GM18507 (cell line): ENCODE results near the gene SLC6A7.
A peak's percentile ranks its signal among the peaks of the same experiment; 100 is the strongest.

ENCODE experiments used
- DNase-seq: peaks from one replicate; pipeline ENCODE4 v3.0.0; 2011; ENCODE audit warnings: low read depth; ENCODE audit not compliant: insufficient read length; ENCODE audit errors: extremely low spot score
- FAIRE-seq: peaks from 2 replicates; lab custom pipeline; 2011; peaks lifted over from hg19 to GRCh38; lab: Jason Lieb, UNC

Gene SLC6A7

DNA sequence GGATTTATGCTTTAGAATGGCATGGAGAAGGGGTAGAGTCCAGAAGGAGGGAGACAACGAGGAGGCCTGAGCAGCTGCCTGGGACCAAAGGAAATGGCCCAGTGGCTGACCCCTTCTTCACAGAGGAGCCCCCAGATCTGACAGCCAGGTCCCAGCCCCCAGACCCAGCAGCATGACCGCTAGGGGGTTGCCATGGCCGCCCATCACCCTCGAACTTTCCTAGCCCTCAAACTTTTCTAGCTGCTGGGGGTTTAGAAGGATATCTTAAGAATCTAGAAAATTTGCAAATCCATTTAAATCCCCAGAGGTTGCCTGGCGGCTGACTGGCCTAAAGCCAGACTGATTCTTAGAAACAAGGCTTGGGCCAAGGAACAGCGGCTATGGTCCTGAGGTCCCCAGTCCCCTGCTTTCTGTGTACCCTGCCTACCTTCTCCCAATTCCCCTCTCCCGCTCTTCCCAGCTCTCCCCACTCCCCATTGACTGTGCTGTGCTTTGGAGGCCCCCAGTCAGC is 35.2 kb upstream of the SLC6A7 start:
- no peak for FAIRE-seq
- no peak for DNase-seq

DNA sequence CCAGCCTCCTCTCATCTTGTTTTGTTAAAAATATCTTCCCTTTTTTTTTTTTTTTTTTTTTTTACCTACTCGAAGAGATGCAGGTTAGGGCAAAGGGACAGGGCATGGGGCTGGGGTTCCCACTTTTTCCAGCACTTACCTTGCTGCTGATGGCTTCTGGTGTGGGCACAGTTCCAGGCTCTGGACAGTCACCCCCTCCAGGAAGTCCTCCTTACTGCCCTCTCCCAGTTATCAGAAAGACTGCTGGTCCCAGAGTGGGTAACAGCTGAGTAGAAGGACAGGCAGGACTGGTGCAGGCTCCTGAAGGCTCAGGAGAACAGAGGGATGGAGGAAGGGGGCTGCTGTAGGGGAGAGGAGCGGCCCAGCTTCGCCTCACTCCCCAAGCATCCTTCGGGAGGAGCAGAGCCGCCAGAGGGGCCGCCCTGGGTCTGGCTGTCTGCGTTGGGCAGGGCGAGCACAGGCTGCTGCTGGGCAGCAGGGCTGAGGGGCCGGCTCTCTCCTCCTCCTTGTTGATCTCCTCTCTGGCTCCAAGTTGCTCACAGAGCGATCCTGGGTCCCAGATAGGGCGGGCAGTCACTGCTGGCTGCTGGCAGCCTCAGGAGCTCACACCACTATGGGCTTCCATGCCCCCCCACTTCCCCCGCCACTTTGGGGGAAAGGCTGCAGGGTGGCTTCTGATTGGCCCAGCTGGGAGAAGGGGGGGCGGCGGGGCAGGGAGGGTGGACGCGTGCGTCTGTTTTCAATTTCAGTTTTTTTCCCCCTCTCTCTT is 34.4 kb upstream of the SLC6A7 start, which contains the start of gene PDGFRB:
Gene PDGFRB (minus strand): TSS at position 588 of the 769 bp plus-strand sequence. CDS start 18,798 bp downstream, outside the sequence.
- no peak for FAIRE-seq
- peak; percentile 22 for DNase-seq

GRCh38 chr5:150156027-150156368 is 33.9 kb upstream of the SLC6A7 start:
- no peak for FAIRE-seq
- no peak for DNase-seq

GRCh38 chr5:150156540-150156939 is 33.3 kb upstream of the SLC6A7 start:
- DNase-seq (no peak), FAIRE-seq (no peak)

DNA sequence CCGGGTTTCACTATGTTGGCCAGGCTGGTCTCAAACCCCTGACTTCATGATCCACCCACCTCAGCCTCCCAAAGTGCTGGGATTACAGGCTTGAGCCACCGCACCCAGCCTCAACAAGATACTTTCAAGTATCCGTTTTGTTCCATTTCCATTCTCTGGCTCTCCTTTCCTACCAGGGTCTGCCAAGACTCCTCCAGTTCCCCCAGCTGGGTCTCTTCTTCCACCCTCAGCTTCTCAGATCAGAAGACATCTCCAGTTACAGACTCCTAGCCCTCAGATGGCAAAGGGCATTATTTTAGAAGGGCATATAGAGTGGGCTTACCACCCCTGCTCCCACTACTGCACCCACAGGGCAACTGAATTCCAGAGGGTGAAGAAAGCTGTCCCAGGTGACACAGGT is 32.7 kb upstream of the SLC6A7 start:
- FAIRE-seq: no peak
- no peak for DNase-seq

GRCh38 chr5:150158170-150158949 is 31.5 kb upstream of the SLC6A7 start:
- DNase-seq (no peak), FAIRE-seq (no peak)

GRCh38 chr5:150159031-150159430 is 30.8 kb upstream of the SLC6A7 start:
- no peak for FAIRE-seq

GRCh38 chr5:150159741-150160179 is 30.1 kb upstream of the SLC6A7 start:
- DNase-seq: no peak

More at GRCh38 chr5:150159031-150159430, 30.8 kb upstream of the SLC6A7 start:
- no peak for DNase-seq

GRCh38 chr5:150160448-150161081 is 29.3 kb upstream of the SLC6A7 start:
- DNase-seq (no peak), FAIRE-seq (no peak)

More at GRCh38 chr5:150159741-150160179, 30.1 kb upstream of the SLC6A7 start:
- no peak for FAIRE-seq

- peak; percentile 74 for FAIRE-seq
- peak; percentile 70 for DNase-seq
These were observed 28.4 kb upstream of the SLC6A7 start for GRCh38 chr5:150161242-150162141.

GRCh38 chr5:150162142-150162513 is 27.7 kb upstream of the SLC6A7 start:
- no peak for DNase-seq
- FAIRE-seq: no peak

- no peak for DNase-seq
- no peak for FAIRE-seq
These were observed 26.8 kb upstream of the SLC6A7 start for GRCh38 chr5:150163035-150163434.

DNA sequence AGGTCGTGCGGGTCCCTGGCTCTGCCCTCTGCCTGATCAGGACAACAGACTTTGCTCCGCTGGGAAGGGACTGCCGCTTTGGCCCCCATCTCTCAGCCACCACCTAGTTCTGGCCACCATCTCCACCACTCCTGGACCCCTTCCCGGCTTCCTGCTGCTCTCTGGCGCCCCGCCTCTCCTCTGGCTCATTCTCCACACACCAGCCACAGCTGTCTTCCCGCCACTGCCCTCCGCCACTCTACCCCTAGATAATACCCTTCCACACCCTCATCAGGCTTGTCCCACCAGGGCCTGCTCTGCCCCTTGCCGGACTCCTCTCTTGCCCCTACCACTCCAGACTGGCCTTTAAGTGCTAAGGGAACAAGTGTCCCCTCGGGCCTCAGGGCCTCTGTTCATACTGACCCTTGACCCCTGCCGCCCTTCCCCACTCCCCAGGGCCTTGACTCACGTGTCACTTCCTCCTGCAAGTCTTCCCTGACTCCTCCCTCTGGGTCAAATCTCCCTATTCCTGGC is 26.3 kb upstream of the SLC6A7 start:
- DNase-seq (no peak), FAIRE-seq (no peak)

- DNase-seq (no peak), FAIRE-seq (no peak)
These were observed 25.5 kb upstream of the SLC6A7 start for GRCh38 chr5:150164211-150164980.

- DNase-seq (no peak), FAIRE-seq (no peak)
These were observed 23.7 kb upstream of the SLC6A7 start for GRCh38 chr5:150166037-150166649.

- FAIRE-seq (no peak), DNase-seq (no peak)
These were observed 23.0 kb upstream of the SLC6A7 start, which contains the start of gene CDX1 for GRCh38 chr5:150166650-150167511. CDX1 (plus strand) TSS chr5:150166778; CDS start chr5:150166877, 99 bp downstream.

DNA sequence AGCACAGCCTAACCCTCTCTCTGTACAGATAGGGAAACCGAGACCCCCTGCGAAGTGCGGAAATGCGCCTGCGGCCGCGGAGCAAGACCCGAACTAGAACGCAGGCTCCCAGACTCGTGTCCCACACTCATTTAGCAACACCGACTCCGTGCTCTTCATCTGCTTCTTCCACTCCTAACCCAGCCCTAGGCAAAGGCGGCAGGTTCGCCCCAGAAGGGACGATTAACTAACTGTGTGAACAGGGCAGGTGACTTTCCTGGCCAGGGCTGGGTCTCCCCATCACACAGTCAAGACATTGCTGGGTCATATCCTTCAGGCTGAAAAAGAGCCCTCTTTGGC is 22.4 kb upstream of the SLC6A7 start:
- DNase-seq (no peak), FAIRE-seq (no peak)
